Amniotic stem cell (primary cell): Measurements from ENCODE around the gene KANSL1.
"Not testable (repeated sequence)": the region's sequence is repeated elsewhere in the genome, so short reads cannot be mapped to it uniquely, and the experiment has no call there.

Source experiments
- DNase-seq: peaks from one replicate; lab custom pipeline; 2025; lab: John Stamatoyannopoulos, UW

The KANSL1 gene

DNA sequence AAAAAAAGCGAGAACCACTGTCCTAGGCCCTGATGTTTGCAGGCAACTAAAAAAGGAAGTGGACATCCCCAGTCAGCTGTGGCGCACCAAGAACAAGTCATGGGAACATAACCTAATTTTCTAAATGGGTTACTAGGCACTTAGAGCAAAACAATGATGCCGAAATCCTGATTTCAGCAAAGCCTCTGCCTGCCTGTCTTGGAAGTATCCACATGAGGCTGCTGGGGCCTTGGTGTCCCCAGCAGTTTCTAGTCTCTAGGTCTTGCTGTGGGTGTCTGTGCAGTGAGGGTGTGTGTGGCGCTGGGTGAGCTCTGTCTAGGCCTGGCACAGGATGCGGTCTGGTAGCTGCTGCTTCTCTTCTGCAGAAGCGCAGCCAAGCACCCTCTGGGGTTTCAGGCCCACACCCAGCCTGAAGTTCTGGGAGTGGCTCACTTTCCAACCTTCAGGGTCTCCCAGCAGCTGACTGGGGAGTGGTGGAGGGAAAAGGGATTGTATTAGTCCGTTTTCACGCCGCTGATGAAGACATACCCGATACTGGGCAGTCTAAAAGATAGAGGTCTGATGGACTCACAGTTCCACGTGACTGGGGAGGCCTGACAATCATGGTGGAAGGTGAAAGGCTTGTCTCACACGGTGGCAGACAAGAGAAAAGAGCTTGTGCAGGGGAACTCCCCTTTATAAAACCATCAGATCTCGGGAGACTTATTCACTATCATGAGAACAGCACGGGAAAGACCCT is 173.0 kb downstream of the KANSL1 start:
- no peak for DNase-seq

DNA sequence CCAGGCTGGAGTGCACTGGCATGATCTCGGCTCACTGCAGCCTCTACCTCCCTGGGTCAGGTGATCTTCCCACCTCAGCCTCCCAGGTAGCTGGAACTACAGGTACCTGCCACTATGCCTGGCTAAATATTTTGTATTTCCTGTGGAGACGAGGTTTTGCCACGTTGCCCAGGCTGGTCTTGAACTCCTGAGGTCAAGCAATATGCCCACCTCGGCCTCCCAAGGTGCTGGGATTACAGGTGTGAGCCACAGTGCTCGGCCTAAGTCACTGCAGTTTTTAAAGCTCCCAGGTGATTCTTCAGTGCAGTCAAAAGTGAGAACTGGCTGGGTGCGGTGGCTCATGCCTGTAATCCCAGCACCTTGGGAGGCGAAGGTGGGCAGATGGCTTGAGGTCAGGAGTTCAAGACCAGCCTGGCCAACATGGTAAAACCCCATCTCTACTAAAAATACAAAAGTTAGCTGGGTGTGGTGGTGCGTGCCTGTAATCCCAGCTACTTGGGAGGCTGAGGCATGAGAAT is 173.8 kb downstream of the KANSL1 start:
- DNase-seq, result not testable (repeated sequence)

DNA sequence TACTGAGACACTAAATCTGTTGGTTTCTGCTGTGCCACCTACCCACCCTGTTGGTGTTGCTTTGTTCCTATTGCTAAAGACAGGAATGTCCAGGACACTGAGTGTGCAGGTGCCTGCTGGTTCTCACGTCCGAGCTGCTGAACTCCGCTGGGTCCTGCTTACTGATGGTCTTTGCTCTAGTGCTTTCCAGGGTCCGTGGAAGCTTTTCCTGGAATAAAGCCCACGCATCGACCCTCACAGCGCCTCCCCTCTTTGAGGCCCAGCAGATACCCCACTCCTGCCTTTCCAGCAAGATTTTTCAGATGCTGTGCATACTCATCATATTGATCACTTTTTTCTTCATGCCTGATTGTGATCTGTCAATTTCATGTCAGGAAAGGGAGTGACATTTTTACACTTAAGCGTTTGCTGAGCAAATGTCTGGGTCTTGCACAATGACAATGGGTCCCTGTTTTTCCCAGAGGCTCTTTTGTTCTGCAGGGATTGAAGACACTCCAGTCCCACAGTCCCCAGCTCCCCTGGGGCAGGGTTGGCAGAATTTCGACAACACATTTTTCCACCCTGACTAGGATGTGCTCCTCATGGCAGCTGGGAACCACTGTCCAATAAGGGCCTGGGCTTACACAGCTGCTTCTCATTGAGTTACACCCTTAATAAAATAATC is 179.6 kb downstream of the KANSL1 start:
- DNase-seq, result peak; percentile 16

DNA sequence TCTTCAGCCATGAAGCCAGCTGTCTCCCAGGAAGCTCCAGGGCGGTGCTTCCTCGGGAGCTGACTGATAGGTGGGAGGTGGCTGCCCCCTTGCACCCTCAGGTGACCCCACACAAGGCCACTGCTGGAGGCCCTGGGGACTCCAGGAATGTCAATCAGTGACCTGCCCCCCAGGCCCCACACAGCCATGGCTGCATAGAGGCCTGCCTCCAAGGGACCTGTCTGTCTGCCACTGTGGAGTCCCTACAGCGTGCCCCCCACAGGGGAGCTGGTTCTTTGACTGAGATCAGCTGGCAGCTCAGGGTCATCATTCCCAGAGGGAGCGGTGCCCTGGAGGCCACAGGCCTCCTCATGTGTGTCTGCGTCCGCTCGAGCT is 180.1 kb downstream of the KANSL1 start:
- no peak for DNase-seq

DNA sequence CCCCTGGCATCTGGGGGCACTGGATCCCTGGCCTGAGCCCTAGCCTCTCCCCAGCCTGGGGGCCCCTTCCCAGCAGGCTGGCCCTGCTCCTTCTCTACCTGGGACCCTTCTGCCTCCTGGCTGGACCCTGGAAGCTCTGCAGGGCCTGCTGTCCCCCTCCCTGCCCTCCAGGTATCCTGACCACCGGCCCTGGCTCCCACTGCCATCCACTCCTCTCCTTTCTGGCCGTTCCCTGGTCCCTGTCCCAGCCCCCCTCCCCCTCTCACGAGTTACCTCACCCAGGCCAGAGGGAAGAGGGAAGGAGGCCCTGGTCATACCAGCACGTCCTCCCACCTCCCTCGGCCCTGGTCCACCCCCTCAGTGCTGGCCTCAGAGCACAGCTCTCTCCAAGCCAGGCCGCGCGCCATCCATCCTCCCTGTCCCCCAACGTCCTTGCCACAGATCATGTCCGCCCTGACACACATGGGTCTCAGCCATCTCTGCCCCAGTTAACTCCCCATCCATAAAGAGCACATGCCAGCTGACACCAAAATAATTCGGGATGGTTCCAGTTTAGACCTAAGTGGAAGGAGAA is 180.6 kb downstream of the KANSL1 start:
- no peak for DNase-seq

DNA sequence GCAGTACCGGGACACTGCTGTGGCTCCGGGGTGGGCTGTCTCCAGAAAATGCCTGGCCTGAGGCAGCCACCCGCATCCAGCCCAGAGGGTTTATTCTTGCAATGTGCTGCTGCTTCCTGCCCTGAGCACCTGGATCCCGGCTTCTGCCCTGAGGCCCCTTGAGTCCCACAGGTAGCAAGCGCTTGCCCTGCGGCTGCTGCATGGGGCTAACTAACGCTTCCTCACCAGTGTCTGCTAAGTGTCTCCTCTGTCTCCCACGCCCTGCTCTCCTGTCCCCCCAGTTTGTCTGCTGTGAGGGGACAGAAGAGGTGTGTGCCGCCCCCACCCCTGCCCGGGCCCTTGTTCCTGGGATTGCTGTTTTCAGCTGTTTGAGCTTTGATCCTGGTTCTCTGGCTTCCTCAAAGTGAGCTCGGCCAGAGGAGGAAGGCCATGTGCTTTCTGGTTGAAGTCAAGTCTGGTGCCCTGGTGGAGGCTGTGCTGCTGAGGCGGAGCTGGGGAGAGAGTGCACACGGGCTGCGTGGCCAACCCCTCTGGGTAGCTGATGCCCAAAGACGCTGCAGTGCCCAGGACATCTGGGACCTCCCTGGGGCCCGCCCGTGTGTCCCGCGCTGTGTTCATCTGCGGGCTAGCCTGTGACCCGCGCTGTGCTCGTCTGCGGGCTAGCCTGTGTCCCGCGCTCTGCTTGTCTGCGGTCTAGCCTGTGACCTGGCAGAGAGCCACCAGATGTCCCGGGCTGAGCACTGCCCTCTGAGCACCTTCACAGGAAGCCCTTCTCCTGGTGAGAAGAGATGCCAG is 181.3 kb downstream of the KANSL1 start:
- DNase-seq, result no peak

DNA sequence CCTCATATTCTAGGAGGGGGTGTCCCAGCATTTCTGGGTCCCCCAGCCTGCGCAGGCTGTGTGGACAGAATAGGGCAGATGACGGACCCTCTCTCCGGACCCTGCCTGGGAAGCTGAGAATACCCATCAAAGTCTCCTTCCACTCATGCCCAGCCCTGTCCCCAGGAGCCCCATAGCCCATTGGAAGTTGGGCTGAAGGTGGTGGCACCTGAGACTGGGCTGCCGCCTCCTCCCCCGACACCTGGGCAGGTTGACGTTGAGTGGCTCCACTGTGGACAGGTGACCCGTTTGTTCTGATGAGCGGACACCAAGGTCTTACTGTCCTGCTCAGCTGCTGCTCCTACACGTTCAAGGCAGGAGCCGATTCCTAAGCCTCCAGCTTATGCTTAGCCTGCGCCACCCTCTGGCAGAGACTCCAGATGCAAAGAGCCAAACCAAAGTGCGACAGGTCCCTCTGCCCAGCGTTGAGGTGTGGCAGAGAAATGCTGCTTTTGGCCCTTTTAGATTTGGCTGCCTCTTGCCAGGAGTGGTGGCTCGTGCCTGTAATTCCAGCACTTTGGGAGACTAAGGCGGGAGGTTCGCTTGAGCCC is 182.5 kb downstream of the KANSL1 start:
- DNase-seq, result no peak

DNA sequence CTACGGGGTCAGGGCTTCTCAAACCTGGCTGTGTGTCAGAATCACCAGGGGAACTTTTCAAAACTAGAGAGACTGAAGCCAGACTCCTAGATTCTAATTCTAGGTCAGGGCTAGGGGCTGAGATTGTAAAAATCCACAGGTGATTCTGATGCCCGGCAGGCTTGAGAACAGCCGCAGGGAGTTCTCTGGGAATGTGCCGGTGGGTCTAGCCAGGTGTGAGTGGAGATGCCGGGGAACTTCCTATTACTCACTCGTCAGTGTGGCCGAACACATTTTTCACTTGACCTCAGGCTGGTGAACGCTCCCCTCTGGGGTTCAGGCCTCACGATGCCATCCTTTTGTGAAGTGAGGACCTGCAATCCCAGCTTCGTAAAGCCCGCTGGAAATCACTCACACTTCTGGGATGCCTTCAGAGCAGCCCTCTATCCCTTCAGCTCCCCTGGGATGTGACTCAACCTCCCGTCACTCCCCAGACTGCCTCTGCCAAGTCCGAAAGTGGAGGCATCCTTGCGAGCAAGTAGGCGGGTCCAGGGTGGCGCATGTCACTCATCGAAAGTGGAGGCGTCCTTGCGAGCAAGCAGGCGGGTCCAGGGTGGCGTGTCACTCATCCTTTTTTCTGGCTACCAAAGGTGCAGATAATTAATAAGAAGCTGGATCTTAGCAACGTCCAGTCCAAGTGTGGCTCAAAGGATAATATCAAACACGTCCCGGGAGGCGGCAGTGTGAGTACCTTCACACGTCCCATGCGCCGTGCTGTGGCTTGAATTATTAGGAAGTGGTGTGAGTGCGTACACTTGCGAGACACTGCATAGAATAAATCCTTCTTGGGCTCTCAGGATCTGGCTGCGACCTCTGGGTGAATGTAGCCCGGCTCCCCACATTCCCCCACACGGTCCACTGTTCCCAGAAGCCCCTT is 183.3 kb downstream of the KANSL1 start:
- no peak for DNase-seq

DNA sequence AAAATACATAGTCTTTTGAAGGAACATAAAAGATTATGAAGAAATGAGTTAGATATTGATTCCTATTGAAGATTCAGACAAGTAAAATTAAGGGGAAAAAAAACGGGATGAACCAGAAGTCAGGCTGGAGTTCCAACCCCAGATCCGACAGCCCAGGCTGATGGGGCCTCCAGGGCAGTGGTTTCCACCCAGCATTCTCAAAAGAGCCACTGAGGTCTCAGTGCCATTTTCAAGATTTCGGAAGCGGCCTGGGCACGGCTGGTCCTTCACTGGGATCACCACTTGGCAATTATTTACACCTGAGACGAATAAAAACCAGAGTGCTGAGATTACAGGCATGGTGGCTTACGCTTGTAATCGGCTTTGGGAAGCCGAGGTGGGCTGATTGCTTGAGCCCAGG is 184.6 kb downstream of the KANSL1 start:
- DNase-seq, result no peak

DNA sequence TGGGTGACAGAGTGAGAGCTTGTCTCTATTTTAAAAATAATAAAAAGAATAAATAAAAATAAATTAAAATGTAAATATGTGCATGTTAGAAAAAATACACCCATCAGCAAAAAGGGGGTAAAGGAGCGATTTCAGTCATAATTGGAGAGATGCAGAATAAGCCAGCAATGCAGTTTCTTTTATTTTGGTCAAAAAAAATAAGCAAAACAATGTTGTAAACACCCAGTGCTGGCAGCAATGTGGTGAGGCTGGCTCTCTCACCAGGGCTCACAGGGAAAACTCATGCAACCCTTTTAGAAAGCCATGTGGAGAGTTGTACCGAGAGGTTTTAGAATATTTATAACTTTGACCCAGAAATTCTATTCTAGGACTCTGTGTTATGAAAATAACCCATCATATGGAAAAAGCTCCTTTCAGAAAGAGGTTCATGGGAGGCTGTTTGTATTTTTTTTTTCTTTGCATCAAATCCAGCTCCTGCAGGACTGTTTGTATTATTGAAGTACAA is 185.7 kb downstream of the KANSL1 start:
- no peak for DNase-seq

DNA sequence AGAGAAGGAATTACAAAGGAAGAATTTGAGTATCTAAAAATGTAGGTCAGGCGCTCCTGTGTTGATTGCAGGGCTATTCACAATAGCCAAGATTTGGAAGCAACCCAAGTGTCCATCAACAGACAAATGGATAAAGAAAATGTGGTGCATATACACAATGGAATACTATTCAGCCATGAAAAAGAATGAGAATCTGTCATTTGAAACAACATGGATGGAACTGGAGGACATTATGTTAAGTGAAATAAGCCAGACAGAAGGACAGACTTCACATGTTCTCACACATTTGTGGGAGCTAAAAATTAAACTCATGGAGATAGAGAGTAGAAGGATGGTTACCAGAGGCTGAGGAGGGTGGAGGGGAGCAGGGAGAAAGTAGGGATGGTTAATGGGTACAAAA is 187.1 kb downstream of the KANSL1 start:
- not testable (repeated sequence) for DNase-seq

DNA sequence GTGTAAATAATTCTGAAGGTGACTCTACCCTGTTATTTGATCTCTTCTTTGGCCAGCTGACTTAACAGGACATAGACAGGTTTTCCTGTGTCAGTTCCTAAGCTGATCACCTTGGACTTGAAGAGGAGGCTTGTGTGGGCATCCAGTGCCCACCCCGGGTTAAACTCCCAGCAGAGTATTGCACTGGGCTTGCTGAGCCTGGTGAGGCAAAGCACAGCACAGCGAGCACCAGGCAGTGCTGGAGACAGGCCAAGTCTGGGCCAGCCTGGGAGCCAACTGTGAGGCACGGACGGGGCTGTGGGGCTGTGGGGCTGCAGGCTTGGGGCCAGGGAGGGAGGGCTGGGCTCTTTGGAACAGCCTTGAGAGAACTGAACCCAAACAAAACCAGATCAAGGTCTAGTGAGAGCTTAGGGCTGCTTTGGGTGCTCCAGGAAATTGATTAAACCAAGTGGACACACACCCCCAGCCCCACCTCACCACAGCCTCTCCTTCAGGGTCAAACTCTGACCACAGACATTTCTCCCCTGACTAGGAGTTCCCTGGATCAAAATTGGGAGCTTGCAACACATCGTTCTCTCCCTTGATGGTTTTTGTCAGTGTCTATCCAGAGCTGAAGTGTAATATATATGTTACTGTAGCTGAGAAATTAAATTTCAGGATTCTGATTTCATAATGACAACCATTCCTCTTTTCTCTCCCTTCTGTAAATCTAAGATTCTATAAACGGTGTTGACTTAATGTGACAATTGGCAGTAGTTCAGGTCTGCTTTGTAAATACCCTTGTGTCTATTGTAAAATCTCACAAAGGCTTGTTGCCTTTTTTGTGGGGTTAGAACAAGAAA is 189.1 kb downstream of the KANSL1 start:
- no peak for DNase-seq

DNA sequence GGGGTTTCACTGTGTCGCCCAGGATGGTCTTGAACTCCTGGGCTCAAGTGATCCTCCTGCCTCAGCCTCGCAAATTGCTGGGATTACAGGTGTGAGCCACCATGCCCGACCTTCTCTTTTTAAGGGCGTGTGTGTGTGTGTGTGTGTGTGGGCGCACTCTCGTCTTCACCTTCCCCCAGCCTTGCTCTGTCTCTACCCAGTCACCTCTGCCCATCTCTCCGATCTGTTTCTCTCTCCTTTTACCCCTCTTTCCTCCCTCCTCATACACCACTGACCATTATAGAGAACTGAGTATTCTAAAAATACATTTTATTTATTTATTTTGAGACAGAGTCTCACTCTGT is 190.3 kb downstream of the KANSL1 start:
- no peak for DNase-seq

DNA sequence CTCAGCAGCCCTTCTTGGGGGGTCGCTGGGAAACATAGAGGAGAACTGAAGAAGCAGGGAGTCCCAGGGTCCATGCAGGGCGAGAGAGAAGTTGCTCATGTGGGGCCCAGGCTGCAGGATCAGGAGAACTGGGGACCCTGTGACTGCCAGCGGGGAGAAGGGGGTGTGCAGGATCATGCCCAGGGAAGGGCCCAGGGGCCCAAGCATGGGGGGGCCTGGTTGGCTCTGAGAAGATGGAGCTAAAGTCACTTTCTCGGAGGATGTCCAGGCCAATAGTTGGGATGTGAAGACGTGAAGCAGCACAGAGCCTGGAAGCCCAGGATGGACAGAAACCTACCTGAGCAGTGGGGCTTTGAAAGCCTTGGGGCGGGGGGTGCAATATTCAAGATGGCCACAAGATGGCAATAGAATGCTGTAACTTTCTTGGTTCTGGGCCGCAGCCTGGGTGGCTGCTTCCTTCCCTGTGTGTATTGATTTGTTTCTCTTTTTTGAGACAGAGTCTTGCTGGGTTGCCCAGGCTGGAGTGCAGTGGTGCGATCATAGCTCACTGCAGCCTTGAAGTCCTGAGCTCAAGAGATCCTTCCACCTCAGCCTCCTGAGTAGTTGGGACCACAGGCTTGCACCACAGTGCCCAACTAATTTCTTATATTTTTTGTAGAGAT is 190.8 kb downstream of the KANSL1 start:
- DNase-seq, result no peak

DNA sequence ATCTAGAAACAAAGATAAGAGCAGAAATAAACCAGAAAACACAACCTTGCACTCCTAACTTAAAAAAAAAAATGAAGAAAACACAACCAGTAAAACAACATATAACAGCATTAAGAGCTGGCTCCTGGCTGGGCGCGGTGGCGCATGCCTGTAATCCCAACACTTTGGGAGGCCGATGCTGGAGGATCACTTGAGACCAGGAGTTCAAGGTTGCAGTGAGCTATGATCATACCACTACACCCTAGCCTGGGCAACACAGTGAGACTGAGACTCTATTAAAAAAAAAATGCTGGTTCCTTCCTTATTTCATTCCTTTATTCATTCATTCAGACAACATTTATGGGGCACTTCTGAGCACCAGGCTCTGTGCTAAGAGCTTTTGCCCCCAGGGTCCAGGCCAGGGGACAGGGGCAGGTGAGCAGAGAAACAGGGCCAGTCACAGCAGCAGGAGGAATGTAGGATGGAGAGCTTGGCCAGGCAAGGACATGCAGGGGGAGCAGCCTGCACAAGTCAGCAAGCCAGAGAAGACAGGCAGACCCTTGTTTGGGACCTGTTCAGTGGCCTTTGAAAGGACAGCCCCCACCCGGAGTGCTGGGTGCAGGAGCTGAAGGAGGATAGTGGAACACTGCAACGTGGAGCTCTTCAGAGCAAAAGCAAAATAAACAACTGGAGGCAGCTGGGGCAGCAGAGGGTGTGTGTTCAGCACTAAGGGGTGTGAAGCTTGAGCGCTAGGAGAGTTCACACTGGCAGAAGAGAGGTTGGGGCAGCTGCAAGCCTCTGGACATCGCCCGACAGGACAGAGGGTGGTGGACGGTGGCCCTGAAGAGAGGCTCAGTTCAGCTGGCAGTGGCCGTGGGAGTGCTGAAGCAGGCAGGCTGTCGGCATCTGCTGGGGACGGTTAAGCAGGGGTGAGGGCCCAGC is 191.6 kb downstream of the KANSL1 start:
- DNase-seq, result no peak

DNA sequence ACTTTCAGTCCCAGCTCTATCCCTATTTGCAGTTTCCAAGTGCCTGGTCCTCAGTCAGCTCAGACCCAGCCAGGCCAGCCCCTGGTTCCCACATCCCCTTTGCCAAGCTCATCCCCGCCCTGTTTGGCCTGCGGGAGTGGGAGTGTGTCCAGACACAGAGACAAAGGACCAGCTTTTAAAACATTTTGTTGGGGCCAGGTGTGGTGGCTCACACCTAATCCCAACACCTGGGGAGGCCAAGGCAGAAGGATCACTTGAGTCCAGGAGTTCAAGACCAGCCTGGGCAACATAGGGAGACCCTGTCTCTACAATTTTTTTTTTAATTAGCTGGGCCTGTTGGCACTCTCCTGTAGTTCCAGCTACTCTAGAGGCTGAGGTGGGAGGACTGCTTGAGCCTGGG is 192.5 kb downstream of the KANSL1 start:
- no peak for DNase-seq

DNA sequence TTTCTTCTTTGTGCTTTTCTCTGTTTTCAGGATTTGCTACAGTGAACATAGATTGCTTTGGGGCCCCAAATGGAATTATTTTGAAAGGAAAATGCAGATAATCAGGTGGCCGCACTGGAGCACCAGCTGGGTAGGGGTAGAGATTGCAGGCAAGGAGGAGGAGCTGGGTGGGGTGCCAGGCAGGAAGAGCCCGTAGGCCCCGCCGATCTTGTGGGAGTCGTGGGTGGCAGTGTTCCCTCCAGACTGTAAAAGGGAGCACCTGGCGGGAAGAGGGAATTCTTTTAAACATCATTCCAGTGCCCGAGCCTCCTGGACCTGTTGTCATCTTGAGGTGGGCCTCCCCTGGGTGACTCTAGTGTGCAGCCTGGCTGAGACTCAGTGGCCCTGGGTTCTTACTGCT is 192.9 kb downstream of the KANSL1 start:
- no peak for DNase-seq

DNA sequence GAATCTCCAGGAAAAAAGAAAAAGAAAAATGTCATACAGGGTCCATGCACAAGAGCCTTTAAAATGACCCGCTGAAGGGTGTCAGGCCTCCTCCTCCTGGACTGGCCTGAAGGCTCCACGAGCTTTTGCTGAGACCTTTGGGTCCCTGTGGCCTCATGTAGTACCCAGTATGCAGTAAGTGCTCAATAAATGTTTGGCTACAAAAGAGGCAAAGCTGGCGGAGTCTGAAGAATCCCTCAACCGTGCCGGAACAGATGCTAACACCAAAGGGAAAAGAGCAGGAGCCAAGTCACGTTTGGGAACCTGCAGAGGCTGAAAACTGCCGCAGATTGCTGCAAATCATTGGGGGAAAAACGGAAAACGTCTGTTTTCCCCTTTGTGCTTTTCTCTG is 193.3 kb downstream of the KANSL1 start:
- no peak for DNase-seq
